HG02571 (cell line): ENCODE data around the gene PUM1.

Experiments
- ATAC-seq: cut with Tn5 transposase; IDR thresholded peaks from one replicate; pipeline ENCODE4 v1.9.1; 2021; ENCODE audit warnings: mild to moderate bottlenecking, moderate library complexity; ENCODE audit not compliant: unreplicated experiment

The PUM1 gene

GRCh38 chr1:30895944-30896660, 169.4 kb downstream of the PUM1 start:
- no peak for ATAC-seq

DNA sequence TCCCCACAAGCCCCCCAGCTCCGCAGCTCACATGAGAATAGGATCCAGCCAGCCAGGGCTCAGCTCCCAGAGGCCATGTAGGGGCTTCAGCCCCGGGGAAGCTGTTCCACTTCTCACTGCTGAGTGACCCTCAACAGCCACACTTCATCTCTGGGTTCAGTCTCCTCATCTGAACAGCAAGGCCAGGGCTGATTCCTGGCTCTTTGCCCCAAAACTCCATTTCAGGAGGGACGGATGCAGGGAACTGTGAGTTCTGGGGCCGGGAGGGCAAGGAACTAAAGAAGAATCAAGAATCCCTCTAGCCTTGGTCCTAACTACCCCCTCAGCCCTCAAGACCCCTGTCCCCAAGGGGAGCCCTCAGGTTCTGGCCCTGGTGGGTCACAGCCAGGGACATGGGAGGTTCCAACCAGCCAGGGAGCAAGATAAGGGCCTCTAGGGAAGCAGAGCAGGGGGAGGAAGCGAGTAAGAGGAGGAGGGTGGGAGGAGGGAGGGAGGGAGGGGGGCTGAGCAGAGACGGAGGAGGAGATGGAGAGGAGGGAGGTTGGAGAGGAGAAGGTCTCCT, 170.1 kb downstream of the PUM1 start:
- ATAC-seq = no peak

DNA sequence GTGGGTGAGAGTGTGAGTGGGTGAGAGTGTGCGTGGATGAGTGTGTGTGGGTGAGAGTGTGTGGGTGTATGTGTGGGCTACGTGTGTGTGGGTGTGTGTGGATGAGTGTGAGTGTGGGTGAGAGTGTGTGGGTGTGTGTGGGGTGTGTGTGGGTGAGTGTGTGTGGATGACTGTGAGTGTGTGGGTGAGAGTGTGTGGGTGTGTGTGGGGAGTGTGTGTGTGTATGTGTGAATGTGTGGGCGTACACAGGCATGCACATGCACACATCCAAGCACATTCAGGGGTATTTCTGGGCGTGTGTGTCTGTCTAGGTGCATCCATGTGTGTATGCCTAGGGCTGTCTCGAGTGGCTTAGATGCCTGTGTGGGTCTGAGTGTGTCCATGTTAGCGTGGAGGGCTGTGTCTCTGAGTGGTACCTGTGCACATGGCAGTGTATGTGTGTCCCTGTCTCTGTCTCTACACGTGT, 171.0 kb downstream of the PUM1 start:
- ATAC-seq = no peak

GRCh38 chr1:30893776-30894507, 171.6 kb downstream of the PUM1 start:
- no peak for ATAC-seq

GRCh38 chr1:30892671-30893073, 172.8 kb downstream of the PUM1 start:
- ATAC-seq = no peak

- ATAC-seq = no peak
These were observed 174.3 kb downstream of the PUM1 start for GRCh38 chr1:30891227-30891552.

DNA sequence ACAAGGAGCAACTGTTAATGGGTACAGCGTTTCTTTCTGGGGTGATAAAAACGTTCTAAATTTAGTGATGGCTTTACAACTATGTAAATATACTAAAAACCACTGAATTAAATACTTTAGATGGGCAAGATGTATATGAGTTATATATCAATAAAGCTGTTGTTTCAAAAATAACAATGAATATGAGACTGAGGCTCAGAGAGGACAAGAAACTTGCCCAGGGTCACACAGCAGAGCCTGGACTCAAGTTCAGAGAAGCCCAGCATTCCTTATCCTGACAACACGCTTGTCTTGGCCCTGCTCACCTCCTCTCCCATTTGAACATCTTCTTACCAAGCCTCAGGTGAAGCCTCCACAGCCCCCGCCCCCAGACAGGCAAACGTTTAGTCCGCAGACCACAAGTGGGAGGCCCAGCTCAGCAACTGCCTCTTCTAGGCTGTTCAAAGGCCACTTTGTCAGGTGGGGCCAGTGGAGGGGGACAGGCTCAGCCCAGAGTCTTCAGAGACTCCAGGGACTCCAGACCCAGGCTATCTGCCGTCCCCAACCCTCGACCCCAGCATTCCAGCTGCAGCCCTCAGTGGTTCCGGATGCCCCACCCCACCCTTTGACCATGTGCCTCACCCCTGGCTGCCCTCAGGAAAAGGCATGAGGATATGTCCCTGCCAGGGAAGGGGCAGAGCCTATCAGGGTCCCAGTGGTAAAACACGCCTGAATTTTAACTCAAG, 174.9 kb downstream of the PUM1 start:
- ATAC-seq = no peak

DNA sequence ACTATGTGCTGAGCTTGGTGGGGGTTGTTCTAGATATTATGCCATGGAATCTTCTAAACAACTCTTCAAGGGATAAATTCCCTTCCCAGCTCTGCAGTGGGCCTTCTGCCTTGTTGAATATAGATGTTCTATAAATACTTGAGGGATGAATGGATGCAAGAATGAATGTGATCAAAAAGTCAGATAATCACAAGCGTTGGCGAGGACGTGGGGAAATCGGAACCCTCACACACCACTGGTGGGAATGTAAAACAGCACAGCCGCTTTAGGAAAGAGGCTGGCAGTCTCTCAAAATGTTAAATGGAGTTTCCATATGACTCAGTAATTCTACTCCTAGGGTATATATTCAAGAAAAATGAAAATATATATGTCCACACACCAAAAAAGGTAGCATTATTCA, 176.0 kb downstream of the PUM1 start:
- ATAC-seq = no peak

- ATAC-seq = no peak
These were observed 176.5 kb downstream of the PUM1 start for GRCh38 chr1:30888975-30889374.

DNA sequence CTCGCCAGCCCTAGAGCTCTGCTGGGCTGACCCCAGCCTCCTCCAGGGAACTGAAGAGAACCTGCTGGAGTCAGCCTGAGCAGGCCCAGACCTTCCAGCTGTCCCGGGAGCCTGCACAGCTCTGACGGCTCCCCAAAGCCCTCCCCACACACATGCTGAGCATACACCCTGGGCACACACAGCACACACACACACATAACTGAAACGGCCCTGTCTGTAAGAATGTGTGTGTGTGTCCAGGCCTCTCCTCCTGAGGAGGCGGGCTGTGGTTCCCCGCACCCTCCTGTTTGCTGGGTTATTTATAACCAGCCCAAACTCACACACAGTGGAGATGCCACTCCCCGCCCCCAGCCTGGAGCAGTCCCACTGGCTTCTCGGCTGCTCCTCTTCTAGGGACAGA, 177.1 kb downstream of the PUM1 start:
- ATAC-seq = no peak

- no peak for ATAC-seq
These were observed 177.8 kb downstream of the PUM1 start for GRCh38 chr1:30887485-30888315.

GRCh38 chr1:30886710-30887428, 178.6 kb downstream of the PUM1 start:
- ATAC-seq = no peak

- ATAC-seq = no peak
These were observed 179.7 kb downstream of the PUM1 start for GRCh38 chr1:30885570-30886522.

DNA sequence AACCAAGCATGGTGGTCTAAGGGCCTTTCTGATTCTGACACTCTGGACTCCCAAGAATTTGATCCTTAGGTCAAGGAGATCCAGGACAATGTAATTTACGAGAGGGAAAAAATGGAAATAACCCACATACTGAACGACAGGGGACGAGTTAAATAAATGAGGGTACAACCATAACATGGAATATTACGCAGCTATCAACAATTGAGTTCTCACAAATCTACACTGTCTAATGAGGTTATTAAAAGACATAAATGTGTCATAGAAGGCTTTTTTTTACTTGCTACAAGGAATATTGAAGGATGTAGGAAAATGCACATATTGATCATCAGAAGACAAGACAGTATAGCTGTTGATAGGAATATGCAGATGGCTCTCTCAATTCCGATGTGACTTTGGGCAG, 180.8 kb downstream of the PUM1 start:
- ATAC-seq = no peak

- ATAC-seq = no peak
These were observed 181.9 kb downstream of the PUM1 start for GRCh38 chr1:30883389-30884172.

DNA sequence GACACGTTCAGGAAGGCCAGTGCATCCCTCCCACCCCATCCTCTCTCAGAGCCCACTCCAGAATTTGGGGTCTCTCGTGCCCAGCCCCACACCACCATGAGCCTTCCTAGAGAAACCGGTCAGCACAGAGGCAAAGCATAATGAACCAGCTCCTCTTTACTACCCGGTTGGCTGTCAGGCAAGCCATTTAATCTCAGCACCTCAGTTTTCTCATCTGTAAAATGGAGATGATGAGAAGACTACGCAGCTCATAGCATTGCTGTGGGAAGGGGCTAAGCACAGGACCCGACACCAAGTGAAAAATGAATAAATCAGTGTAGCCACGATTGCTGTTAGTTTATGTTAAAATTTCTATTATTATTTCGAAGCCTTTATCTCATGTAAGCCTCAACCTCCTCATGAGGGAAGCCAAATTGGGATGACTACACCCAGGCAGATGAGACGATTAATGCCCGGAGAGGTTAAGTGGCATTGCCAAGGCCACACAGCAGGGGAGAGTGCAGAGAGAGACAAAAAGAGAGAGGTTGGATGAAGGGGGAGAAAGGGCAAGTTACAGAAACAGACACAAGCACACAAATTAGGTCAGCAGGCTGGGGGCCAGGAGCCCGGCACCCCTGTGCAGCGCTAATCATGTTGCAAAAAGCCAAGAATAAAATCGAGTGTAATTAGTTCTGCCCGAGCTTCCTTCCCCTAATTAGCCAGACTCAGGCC, 182.7 kb downstream of the PUM1 start:
- no peak for ATAC-seq
